MG63 (cell line): ENCODE results near the gene DNAI4. TPM values are rescaled to one million over a fixed set of nuclear protein-coding genes. Genes with fewer than 3 reads are reported as not detected.
A peak's percentile ranks its signal among the peaks of the same experiment; 100 is the strongest.
"Not testable (repeated sequence)": the region's sequence is repeated elsewhere in the genome, so short reads cannot be mapped to it uniquely, and the experiment has no call there.

ENCODE experiments used
- DNase-seq: peaks from one replicate; pipeline ENCODE4 v3.0.0-alpha.2; 2020
- H3K27me3 ChIP-seq: fragments of 250-450 bp; sonication (Bioruptor Pico); 2 replicates; pipeline ENCODE4 v1.5.1; 2020; ENCODE audit warnings: mild to moderate bottlenecking, moderate library complexity
- H3K36me3 ChIP-seq: fragments of 250-450 bp; sonication (Bioruptor Pico); 2 replicates; pipeline ENCODE4 v1.5.1; 2020; ENCODE audit warnings: mild to moderate bottlenecking, moderate library complexity
- H3K4me3 ChIP-seq: fragments of 250-450 bp; sonication (Bioruptor Pico); 2 replicates; pipeline ENCODE4 v1.5.1; 2020; ENCODE audit warnings: mild to moderate bottlenecking, moderate library complexity
- H3K9me3 ChIP-seq: fragments of 250-450 bp; sonication (Bioruptor Pico); 2 replicates; pipeline ENCODE4 v1.5.1; 2020; ENCODE audit warnings: mild to moderate bottlenecking, moderate library complexity
- total RNA-seq: library from RNA; depleted of rRNA; stranded (reverse); fragments of >200 nt; shearing (Covaris generic); gene quantifications from 2 replicates; pipeline ENCODE4 v1.2.3, GENCODE V29; 2014; ENCODE audit warnings: low replicate concordance; rRNA removed

DNAI4 gene
- total RNA-seq = 0.10 TPM in 1 of 2 replicates, not detected in the other

GRCh38 chr1:66924756-66925557 lies at the start of gene DNAI4, which contains the start of gene MIER1:
TSS of gene DNAI4 (minus strand) at chr1:66924856. CDS start at chr1:66924831, 25 bp downstream.
TSS of gene MIER1 (plus strand) at chr1:66924990. CDS start at chr1:66925029, 39 bp downstream.
- Histone ChIP-seq H3K4me3 (peak within 1 kb of the TSS; percentile 88), H3K36me3 (peaks cover 5% of the 10 kb centered on the region), H3K9me3 (no peaks in the 10 kb centered on the region), H3K27me3 (no peaks in the 10 kb centered on the region)
- peak; percentile 98 for DNase-seq

DNA sequence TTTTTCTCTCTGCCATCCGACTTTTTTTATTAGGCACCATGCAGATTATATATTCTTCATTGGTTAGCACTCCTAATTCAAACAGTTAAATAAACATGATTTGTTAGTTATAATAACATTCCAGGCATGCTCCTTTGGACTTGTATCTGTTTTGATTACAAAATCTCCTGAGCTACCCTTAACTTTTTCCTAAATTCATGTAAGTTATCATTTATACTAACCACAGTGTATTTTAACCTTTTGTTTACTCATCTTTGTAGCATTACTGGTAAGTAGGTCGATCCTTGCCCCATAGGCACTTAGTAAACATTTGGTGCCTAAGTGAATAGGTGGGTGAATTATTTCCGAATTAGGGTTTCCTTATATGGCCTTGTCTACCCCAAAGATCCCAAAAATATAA lies 43.9 kb upstream of the DNAI4 start:
- Histone ChIP-seq H3K4me3 (no peak overlapping the region), H3K27me3 (no peaks in the 10 kb centered on the region), H3K9me3 (no peaks in the 10 kb centered on the region; the same call in 1 of the 2 replicates), H3K36me3 (peaks cover 80% of the 10 kb centered on the region)
- DNase-seq = no peak

DNA sequence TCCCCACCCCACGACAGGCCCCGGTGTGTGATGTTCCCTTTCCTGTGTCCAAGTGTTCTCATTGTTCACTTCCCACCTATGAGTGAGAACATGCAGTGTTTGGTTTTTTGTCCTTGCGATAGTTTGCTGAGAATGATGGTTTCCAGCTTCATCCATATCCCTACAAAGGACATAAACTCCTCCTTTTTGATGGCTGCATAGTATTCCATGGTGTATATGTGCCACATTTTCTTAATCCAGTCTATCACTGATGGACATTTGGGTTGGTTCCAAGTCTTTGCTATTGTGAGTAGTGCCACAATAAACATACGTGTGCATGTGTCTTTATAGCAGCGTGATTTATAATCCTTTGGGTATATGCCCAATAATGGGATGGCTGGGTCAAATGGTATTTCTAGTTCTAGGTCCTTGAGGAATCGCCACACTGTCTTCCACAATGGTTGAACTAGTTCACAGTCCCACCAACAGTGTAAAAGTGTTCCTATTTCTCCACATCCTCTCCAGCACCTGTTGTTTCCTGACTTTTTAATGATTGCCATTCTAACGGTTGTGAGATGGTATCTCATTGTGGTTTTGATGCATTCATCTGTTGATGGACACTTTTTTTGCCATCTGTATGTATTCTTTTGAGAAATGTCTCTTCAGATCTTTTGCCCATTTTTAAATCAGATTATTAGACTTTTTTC lies 41.7 kb upstream of the DNAI4 start:
- not testable (repeated sequence) for H3K4me3 ChIP-seq, H3K9me3 ChIP-seq, DNase-seq, H3K27me3 ChIP-seq
- peaks cover 80% of the 10 kb centered on the region for H3K36me3 ChIP-seq

- no peak for DNase-seq
- H3K4me3 ChIP-seq = no peak overlapping the region
- peaks cover 76% of the 10 kb centered on the region for H3K36me3 ChIP-seq
- no peaks in the 10 kb centered on the region for H3K9me3 ChIP-seq
- no peaks in the 10 kb centered on the region for H3K27me3 ChIP-seq
These were observed 33.3 kb upstream of the DNAI4 start for GRCh38 chr1:66957938-66958337.

DNA sequence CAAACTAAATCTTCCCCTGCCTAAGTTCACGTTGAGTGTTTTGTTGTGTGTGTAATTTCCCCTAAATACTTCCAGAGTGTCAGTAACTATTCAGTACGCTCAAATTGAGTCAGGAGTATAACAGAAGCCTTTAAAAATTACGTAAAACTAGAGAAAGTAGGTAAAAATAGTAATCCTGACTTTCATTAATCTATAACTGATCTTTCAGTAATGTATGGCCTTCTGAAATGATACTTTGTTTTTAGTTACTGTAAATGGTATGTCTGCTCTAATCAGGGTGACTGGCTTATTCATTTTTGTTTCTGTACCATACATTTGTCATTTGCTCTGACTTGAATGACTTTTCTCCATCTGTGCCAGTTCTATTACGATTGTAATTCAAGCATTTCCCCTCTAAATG lies 29.6 kb upstream of the DNAI4 start:
- H3K36me3 ChIP-seq = peaks cover 74% of the 10 kb centered on the region
- DNase-seq = no peak

DNA sequence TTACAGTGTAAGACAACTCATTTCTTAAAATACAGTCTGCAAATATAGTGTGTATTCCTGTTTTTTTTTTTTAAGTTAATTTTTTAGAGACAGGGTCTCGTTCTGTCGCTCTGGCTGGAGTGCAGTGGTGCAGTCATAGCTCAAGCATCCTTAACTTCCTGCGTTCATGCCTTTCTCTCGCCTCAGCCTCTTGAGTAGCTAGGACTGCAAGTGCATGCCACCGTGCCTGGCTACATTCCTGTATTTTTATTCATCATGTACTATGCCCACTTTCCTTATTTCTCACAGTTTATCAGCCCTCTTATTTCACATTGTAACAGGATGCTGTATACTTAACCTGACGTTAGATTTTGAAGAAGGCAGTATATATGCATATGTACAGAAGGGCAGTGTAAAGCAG lies 26.9 kb upstream of the DNAI4 start:
- H3K27me3 ChIP-seq = no peaks in the 10 kb centered on the region
- H3K36me3 ChIP-seq = peaks cover 79% of the 10 kb centered on the region
- H3K4me3 ChIP-seq = no peak overlapping the region
- peak; percentile 21 for DNase-seq
- no peaks in the 10 kb centered on the region for H3K9me3 ChIP-seq

More for the DNA sequence above, 29.6 kb upstream of the DNAI4 start:
- no peaks in the 10 kb centered on the region for H3K27me3 ChIP-seq
- H3K9me3 ChIP-seq = no peaks in the 10 kb centered on the region
- no peak overlapping the region for H3K4me3 ChIP-seq

DNA sequence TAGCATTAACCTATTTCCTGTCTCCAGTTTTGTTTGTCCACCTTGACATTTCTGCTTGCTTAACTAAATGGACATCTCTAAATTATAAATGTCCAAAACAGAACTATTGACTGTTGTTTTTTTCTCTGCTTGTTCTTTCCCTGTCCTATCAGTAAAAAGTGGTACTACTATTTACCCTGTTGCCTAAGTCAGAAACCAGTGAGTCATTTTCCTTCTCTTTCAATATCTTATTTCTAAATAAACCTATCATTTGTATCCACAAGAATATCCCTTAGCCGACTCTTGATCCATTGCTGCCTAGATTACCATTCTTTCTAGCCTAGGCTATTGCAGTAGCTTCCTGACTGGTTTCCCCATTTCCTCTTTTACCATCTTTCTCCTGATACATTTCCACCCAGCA lies 22.6 kb upstream of the DNAI4 start:
- Histone ChIP-seq H3K36me3 (peaks cover 61% of the 10 kb centered on the region), H3K4me3 (no peak overlapping the region), H3K9me3 (no peaks in the 10 kb centered on the region), H3K27me3 (no peaks in the 10 kb centered on the region)
- no peak for DNase-seq

GRCh38 chr1:66945316-66945715 lies 20.7 kb upstream of the DNAI4 start:
- no peaks in the 10 kb centered on the region for H3K9me3 ChIP-seq
- no peaks in the 10 kb centered on the region for H3K27me3 ChIP-seq
- peaks cover 56% of the 10 kb centered on the region for H3K36me3 ChIP-seq
- no peak overlapping the region for H3K4me3 ChIP-seq
- no peak for DNase-seq

- no peaks in the 10 kb centered on the region for H3K9me3 ChIP-seq
- no peak overlapping the region for H3K4me3 ChIP-seq
- H3K27me3 ChIP-seq = no peaks in the 10 kb centered on the region
- H3K36me3 ChIP-seq = peaks cover 59% of the 10 kb centered on the region
- DNase-seq = peak; percentile 88
These were observed 19.9 kb upstream of the DNAI4 start for GRCh38 chr1:66944330-66945274.

GRCh38 chr1:66943361-66943969 lies 18.8 kb upstream of the DNAI4 start:
- Histone ChIP-seq H3K9me3 (no peaks in the 10 kb centered on the region), H3K27me3 (no peaks in the 10 kb centered on the region), H3K4me3 (no peak overlapping the region), H3K36me3 (peaks cover 48% of the 10 kb centered on the region)
- peak; percentile 35 for DNase-seq

- no peaks in the 10 kb centered on the region for H3K27me3 ChIP-seq
- DNase-seq = no peak
- peaks cover 34% of the 10 kb centered on the region for H3K36me3 ChIP-seq
- no peak overlapping the region for H3K4me3 ChIP-seq
- H3K9me3 ChIP-seq = no peaks in the 10 kb centered on the region
These were observed 16.3 kb upstream of the DNAI4 start for GRCh38 chr1:66940981-66941380.

DNA sequence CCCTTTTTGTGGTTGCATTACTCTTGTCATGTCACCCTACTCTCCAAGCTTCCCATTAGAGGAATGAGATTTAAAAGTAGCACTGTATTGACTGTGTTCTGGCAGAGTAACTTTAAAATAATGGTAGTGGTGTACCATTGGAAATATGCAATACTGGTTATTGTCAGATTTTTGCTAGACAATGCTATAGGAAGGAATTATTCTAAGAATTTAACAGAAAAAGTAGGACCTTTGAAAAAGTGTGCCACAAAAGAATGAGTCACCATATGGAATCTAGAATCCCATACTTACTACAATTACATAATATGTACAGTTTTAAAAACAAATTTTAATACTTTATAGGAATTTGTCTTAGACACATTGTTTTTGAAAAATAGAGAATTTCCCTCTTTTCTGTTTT lies 14.0 kb upstream of the DNAI4 start:
- Histone ChIP-seq H3K27me3 (no peaks in the 10 kb centered on the region), H3K4me3 (no peak overlapping the region), H3K36me3 (peaks cover 23% of the 10 kb centered on the region), H3K9me3 (no peaks in the 10 kb centered on the region)
- DNase-seq = no peak

- H3K4me3 ChIP-seq = no peak overlapping the region
- peaks cover 23% of the 10 kb centered on the region for H3K36me3 ChIP-seq
- no peak for DNase-seq
- no peaks in the 10 kb centered on the region for H3K27me3 ChIP-seq
- H3K9me3 ChIP-seq = no peaks in the 10 kb centered on the region
These were observed 13.0 kb upstream of the DNAI4 start for GRCh38 chr1:66937529-66938234.

- Histone ChIP-seq H3K4me3 (peak overlapping the region; percentile 79), H3K9me3 (no peaks in the 10 kb centered on the region), H3K36me3 (peaks cover 10% of the 10 kb centered on the region), H3K27me3 (no peaks in the 10 kb centered on the region)
- no peak for DNase-seq
These were observed 9.4 kb upstream of the DNAI4 start for GRCh38 chr1:66933887-66934700.

- H3K9me3 ChIP-seq = no peaks in the 10 kb centered on the region
- H3K4me3 ChIP-seq = peak overlapping the region; percentile 79
- DNase-seq = no peak
- H3K27me3 ChIP-seq = no peaks in the 10 kb centered on the region
- H3K36me3 ChIP-seq = peaks cover 2% of the 10 kb centered on the region
These were observed 7.6 kb upstream of the DNAI4 start for GRCh38 chr1:66932291-66932690.
